ENCODE data around the gene FEM1B. TPM values are rescaled to one million over a fixed set of nuclear protein-coding genes. Genes with fewer than 3 reads are reported as not detected.

The FEM1B gene
- total and polyA plus RNA-seq, 2 of the 8 experiments (the other 6 are each of a cell fraction or from before 2014, with no cell fraction given): 36.1 to 83.8 TPM

- Histone ChIP-seq H2AK5ac (ENCODE audit: low read depth, low read length) (no peak overlapping the region), H3K18ac (ENCODE audit: extremely low read depth, low read length) (no peak overlapping the region), H2BK12ac (ENCODE audit: low read depth, low read length) (no peak overlapping the region), H2BK120ac (replicated peaks; ENCODE audit: low read depth, low read length) (no peak overlapping the region), H2BK15ac (ENCODE audit: low read length) (no peak overlapping the region), H3K4me2 (ENCODE audit: insufficient read depth in 1 of 2, low read depth in 2 of 2, low read length in 2 of 2) (no peak overlapping the region), H3K4me3 (ENCODE audit: extremely low read depth in 1 of 4, insufficient read depth in 2 of 4, low read depth in 3 of 4, low read length in 4 of 4) (no peak overlapping the region), H3K27me3 (replicated peaks in 1 of 4; ENCODE audit: control insufficient read depth in 3 of 4, extremely low read depth in 1 of 4, insufficient read depth in 3 of 4, low read length in 3 of 4) (no peaks in the 10 kb centered on the region), H2BK20ac (ENCODE audit: low read length) (no peak overlapping the region), H3K79me2 (ENCODE audit: control insufficient read depth in 1 of 2, insufficient read depth in 2 of 2, low read length in 2 of 2) (no peaks in the 10 kb centered on the region), H4K8ac (ENCODE audit: extremely low read depth, insufficient read depth, low read length) (no peak overlapping the region), H3K23me2 (ENCODE audit: low read depth, low read length) (no peaks in the 10 kb centered on the region), H3K27ac (ENCODE audit: low read depth, low read length) (no peak overlapping the region), H3K36me3 (ENCODE audit: control insufficient read depth in 2 of 4, insufficient read depth in 4 of 4, low read length in 3 of 4) (no peaks in the 10 kb centered on the region), H3K4me1 (replicated peaks in 1 of 4; ENCODE audit: control insufficient read depth in 3 of 4, insufficient read depth in 4 of 4, low read length in 3 of 4) (peaks cover 0 to 24% (median 16%) of the 10 kb centered on the region in 4 experiments; a peak in 6 of 7 replicates), H3K9ac (replicated peaks in 1 of 4; ENCODE audit: extremely low read depth in 1 of 4, low read depth in 3 of 4, low read length in 3 of 4) (no peak overlapping the region), H3K4ac (replicated peaks; ENCODE audit: insufficient read length, low read depth, low read length) (no peak overlapping the region), H4K20me1 (replicated peaks in 1 of 2; ENCODE audit: control insufficient read depth in 1 of 2, insufficient read depth in 2 of 2, low read length in 2 of 2) (no peaks in the 10 kb centered on the region), H4K5ac (ENCODE audit: insufficient read length, low read depth, low read length) (no peak overlapping the region), H3K14ac (ENCODE audit: insufficient read length) (no peak overlapping the region), H3K23ac (ENCODE audit: insufficient read length) (no peak overlapping the region), H4K91ac (replicated peaks; ENCODE audit: insufficient read length, low read length) (no peak overlapping the region), H2BK5ac (ENCODE audit: low read depth, low read length) (no peak overlapping the region), H3K79me1 (ENCODE audit: low read depth, low read length) (no peaks in the 10 kb centered on the region), H3K9me3 (ENCODE audit: insufficient read depth in 2 of 2, low read depth in 1 of 2, low read length in 1 of 2) (no peaks in the 10 kb centered on the region), H2AFZ (ENCODE audit: low read length) (no peak overlapping the region), H3K56ac (replicated peaks; ENCODE audit: insufficient read length, low read depth, low read length) (no peak overlapping the region)
- WGBS, 2 experiments (ENCODE audit: extremely low coverage in 1 of 2, insufficient coverage in 1 of 2, insufficient read length in 1 of 2, insufficient replicate concordance in 2 of 2, low coverage in 1 of 2, low lambda C conversion rate in 2 of 2, missing lambda C conversion rate in 1 of 2): 91% methylated on average over 3 of the region's 3 CpGs; no CpG with 5 or more reads in 1 of the 2 experiments
- DNase-seq (ENCODE audit: low read depth in 1 of 2, low spot score in 2 of 2) (peak in 1 of 2 experiments; percentile 36), FAIRE-seq (no peak)
- CTCF ChIA-PET (ENCODE audit: partially characterized antibody): interaction anchor here (1.0 to 4.3 kb wide), 8 partner anchors 11 to 71 kb away, joined by 3 to 13 read pairs (median 7); no protein-coding TSS in a partner anchor
- POLR2A ChIA-PET (ENCODE audit: partially characterized antibody): interaction anchor here (1.3 to 2.6 kb wide), 2 partner anchors 31 to 34 kb away, joined by 6 to 7 read pairs; partner anchors contain the start of gene FEM1B
- no peak for TF ChIP-seq CREB1 (IDR thresholded peaks at IDR 0.05)
Measured at GRCh38 chr15:68311464-68311835, 33.9 kb downstream of the FEM1B start.

Measured in H1 (cell line).